ENCODE measurements around the gene STOML3.

- TF ChIP-seq, protein P1, sequence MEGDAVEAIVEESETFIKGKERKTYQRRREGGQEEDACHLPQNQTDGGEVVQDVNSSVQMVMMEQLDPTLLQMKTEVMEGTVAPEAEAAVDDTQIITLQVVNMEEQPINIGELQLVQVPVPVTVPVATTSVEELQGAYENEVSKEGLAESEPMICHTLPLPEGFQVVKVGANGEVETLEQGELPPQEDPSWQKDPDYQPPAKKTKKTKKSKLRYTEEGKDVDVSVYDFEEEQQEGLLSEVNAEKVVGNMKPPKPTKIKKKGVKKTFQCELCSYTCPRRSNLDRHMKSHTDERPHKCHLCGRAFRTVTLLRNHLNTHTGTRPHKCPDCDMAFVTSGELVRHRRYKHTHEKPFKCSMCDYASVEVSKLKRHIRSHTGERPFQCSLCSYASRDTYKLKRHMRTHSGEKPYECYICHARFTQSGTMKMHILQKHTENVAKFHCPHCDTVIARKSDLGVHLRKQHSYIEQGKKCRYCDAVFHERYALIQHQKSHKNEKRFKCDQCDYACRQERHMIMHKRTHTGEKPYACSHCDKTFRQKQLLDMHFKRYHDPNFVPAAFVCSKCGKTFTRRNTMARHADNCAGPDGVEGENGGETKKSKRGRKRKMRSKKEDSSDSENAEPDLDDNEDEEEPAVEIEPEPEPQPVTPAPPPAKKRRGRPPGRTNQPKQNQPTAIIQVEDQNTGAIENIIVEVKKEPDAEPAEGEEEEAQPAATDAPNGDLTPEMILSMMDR (IDR thresholded peaks at IDR 0.05; ENCODE audit: control extremely low read depth in 1 of 3, insufficient read depth in 1 of 3, low read depth in 1 of 3, low read length in 3 of 3), result no peak
- no peak for TF ChIP-seq TBP (IDR thresholded peaks at IDR 0.05; ENCODE audit: low read depth, low read length)
- TF ChIP-seq EZH2 (IDR thresholded peaks at IDR 0.05; ENCODE audit: low read depth, low read length, severe bottlenecking), result no peak
- TF ChIP-seq RXRA (IDR thresholded peaks at IDR 0.05; ENCODE audit: insufficient read depth, low read depth, low read length), result no peak
- no peak for TF ChIP-seq POLR2AphosphoS5 (IDR thresholded peaks at IDR 0.05; ENCODE audit: low read depth, low read length)
- no peak for TF ChIP-seq CHD1 (IDR thresholded peaks at IDR 0.05; ENCODE audit: low read depth, low read length)
- TF ChIP-seq, protein P2, sequence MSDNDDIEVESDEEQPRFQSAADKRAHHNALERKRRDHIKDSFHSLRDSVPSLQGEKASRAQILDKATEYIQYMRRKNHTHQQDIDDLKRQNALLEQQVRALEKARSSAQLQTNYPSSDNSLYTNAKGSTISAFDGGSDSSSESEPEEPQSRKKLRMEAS (IDR thresholded peaks at IDR 0.05), result no peak
- TF ChIP-seq ZNF274 (IDR thresholded peaks at IDR 0.05; ENCODE audit: borderline replicate concordance, extremely low read depth, low read length), result 0 out of 2 replicates have a peak, but pooled peaks have one; percentile 20
- TF ChIP-seq EP300 (IDR thresholded peaks at IDR 0.05; ENCODE audit: borderline replicate concordance in 1 of 2, low read depth in 2 of 2, low read length in 2 of 2), result no peak
These were observed 30.5 kb downstream of the STOML3 start for GRCh38 chr13:38960175-38960574.
